Hepatocyte (in vitro differentiated cells): Measurements from ENCODE around the gene ETS2. TPM values are rescaled to one million over a fixed set of nuclear protein-coding genes. Genes with fewer than 3 reads are reported as not detected.
A peak's percentile ranks its signal among the peaks of the same experiment; 100 is the strongest.

Experiments
- DNase-seq: peaks from one replicate; pipeline ENCODE4 v3.0.0-alpha.2; 2016; ENCODE audit warnings: low spot score
- H2AFZ ChIP-seq: fragments of 200-600 bp; sonication (generic); 2 replicates; pipeline ENCODE4 v1.6.0; 2016; ENCODE audit warnings: antibody characterized with exemption, mild to moderate bottlenecking
- H3K27ac ChIP-seq: fragments of 200-600 bp; sonication (generic); 2 replicates; pipeline ENCODE4 v1.5.1; 2016; ENCODE audit warnings: mild to moderate bottlenecking
- H3K27me3 ChIP-seq: fragments of 200-600 bp; sonication (generic); 2 replicates; pipeline ENCODE4 v1.6.1; 2016
- H3K36me3 ChIP-seq: fragments of 200-600 bp; sonication (generic); replicated peaks from 2 replicates; pipeline ENCODE4 v1.5.1; 2016; ENCODE audit warnings: low read depth; ENCODE audit not compliant: insufficient read depth
- H3K4me1 ChIP-seq: fragments of 200-600 bp; sonication (generic); 2 replicates; pipeline ENCODE4 v1.5.1; 2016; ENCODE audit warnings: mild to moderate bottlenecking, moderate library complexity; ENCODE audit not compliant: insufficient read depth
- H3K4me2 ChIP-seq: fragments of 200-600 bp; sonication (generic); 2 replicates; pipeline ENCODE4 v1.6.0; 2016
- H3K4me3 ChIP-seq: fragments of 200-600 bp; sonication (generic); 2 replicates; pipeline ENCODE4 v1.5.1; 2016; ENCODE audit warnings: mild to moderate bottlenecking
- H3K79me2 ChIP-seq: fragments of 200-600 bp; sonication (generic); 2 replicates; pipeline ENCODE4 v1.6.0; 2017; ENCODE audit warnings: mild to moderate bottlenecking
- H3K9me2 ChIP-seq: fragments of 200-600 bp; sonication (generic); replicated peaks from 2 replicates; pipeline ENCODE4 v1.6.0; 2017; ENCODE audit warnings: mild to moderate bottlenecking; ENCODE audit not compliant: insufficient read depth
- H3K9me3 ChIP-seq: fragments of 200-600 bp; sonication (generic); 2 replicates; pipeline ENCODE4 v1.5.1; 2016; ENCODE audit warnings: low read depth, mild to moderate bottlenecking
- H4K20me1 ChIP-seq: fragments of 200-600 bp; sonication (generic); 2 replicates; pipeline ENCODE4 v1.6.0; 2016; ENCODE audit warnings: mild to moderate bottlenecking; ENCODE audit not compliant: insufficient read depth, poor library complexity, severe bottlenecking
- CTCF ChIP-seq: fragments of 200-600 bp; sonication (generic); IDR thresholded peaks from 2 replicates; pipeline ENCODE4 v1.5.1; 2016; ENCODE audit warnings: antibody characterized with exemption, mild to moderate bottlenecking; ENCODE audit not compliant: poor library complexity
- EZH2 ChIP-seq: fragments of 200-600 bp; sonication (generic); IDR thresholded peaks from 2 replicates; pipeline ENCODE4 v1.6.1; 2016; ENCODE audit warnings: antibody characterized with exemption, mild to moderate bottlenecking, borderline replicate concordance
- EZH2phosphoT487 ChIP-seq: fragments of 200-600 bp; sonication (generic); IDR thresholded peaks from one replicate; pipeline ENCODE4 v1.6.1; 2018; ENCODE audit warnings: antibody characterized with exemption, mild to moderate bottlenecking, low read depth, moderate library complexity; ENCODE audit not compliant: unreplicated experiment, severe bottlenecking
- WGBS: methylation state at CpG from one replicate; pipeline ENCODE4 v1.1.6; 2016; ENCODE audit warnings: low lambda C conversion rate; ENCODE audit errors: missing lambda C conversion rate; 5-methylcytosine and 5-hydroxymethylcytosine counted together
- polyA plus RNA-seq: library from polyadenylated mRNA; unstranded; fragments of >200 nt; fragmentation: Nextera tagmentation; extraction: Ambion mirVana; gene quantifications from 2 replicates; pipeline ENCODE4 v1.2.1, GENCODE V29; 2016
- total RNA-seq: library from RNA; depleted of rRNA; stranded (reverse); fragments of >200 nt; gene quantifications from 2 replicates; pipeline ENCODE4 v1.2.3, GENCODE V29; 2014

Gene ETS2
- total and polyA plus RNA-seq, 2 experiments from 2014 or later: 95.1 to 106 TPM

- TF ChIP-seq CTCF (no peak), EZH2 (no peak), EZH2phosphoT487 (no peak)
- peaks cover 6% of the 10 kb centered on the region for H3K4me1 ChIP-seq
- WGBS: 62% methylated on average over 6 of the region's 6 CpGs
- no peaks in the 10 kb centered on the region for H3K79me2 ChIP-seq
- no peaks in the 10 kb centered on the region for H4K20me1 ChIP-seq
- no peaks in the 10 kb centered on the region for H3K36me3 ChIP-seq
- no peak overlapping the region for H3K27ac ChIP-seq
- H3K4me2 ChIP-seq: no peak overlapping the region
- H2AFZ ChIP-seq: no peak overlapping the region
- no peak for DNase-seq
- no peaks in the 10 kb centered on the region for H3K27me3 ChIP-seq
- no peaks in the 10 kb centered on the region for H3K9me3 ChIP-seq
- H3K9me2 ChIP-seq: no peaks in the 10 kb centered on the region
- no peak overlapping the region for H3K4me3 ChIP-seq
These were observed 44.0 kb downstream of the ETS2 start for GRCh38 chr21:38849776-38850175.

- TF ChIP-seq EZH2 (no peak), EZH2phosphoT487 (no peak), CTCF (no peak)
- Histone ChIP-seq H2AFZ (no peak overlapping the region), H3K4me1 (peaks cover 6% of the 10 kb centered on the region), H3K9me2 (no peaks in the 10 kb centered on the region), H3K9me3 (no peaks in the 10 kb centered on the region), H3K36me3 (no peaks in the 10 kb centered on the region), H4K20me1 (no peaks in the 10 kb centered on the region), H3K27ac (no peak overlapping the region), H3K79me2 (no peaks in the 10 kb centered on the region), H3K4me3 (no peak overlapping the region), H3K27me3 (no peaks in the 10 kb centered on the region), H3K4me2 (no peak overlapping the region)
- WGBS: 82% methylated on average over 6 of the region's 6 CpGs
- no peak for DNase-seq
These were observed 44.7 kb downstream of the ETS2 start for GRCh38 chr21:38850277-38850951.

DNA sequence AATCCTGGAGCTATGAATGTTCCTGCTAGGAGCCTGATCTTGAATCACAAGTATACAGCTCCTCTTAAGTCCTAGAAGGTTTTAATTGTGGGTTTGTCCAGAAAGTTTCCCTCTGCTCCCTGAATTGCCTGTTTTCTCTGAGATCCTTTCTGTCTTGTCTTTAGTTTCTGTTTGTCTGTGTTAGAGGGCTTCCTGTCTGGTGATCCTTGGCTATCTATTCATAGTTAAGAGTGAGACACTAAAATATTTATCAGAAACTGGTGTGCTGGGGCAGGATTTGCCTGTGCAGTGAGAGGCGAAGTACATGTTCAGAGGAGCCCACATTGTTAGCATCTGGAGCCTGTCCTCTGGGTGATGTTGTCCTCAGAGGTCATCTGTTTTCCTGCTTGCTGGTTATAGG, 45.4 kb downstream of the ETS2 start:
- Histone ChIP-seq H3K4me1 (peaks cover 6% of the 10 kb centered on the region), H3K27ac (peak overlapping the region; percentile 13), H3K79me2 (no peaks in the 10 kb centered on the region)

More for the DNA sequence above, 45.4 kb downstream of the ETS2 start:
- Histone ChIP-seq H3K27me3 (no peaks in the 10 kb centered on the region), H3K4me3 (no peak overlapping the region), H4K20me1 (no peaks in the 10 kb centered on the region), H3K9me3 (no peaks in the 10 kb centered on the region), H3K4me2 (no peak overlapping the region), H3K36me3 (no peaks in the 10 kb centered on the region), H2AFZ (no peak overlapping the region), H3K9me2 (no peaks in the 10 kb centered on the region)
- DNase-seq: no peak
- TF ChIP-seq CTCF (no peak), EZH2 (no peak), EZH2phosphoT487 (no peak)
- WGBS: 90% methylated on average over 1 of the region's 1 CpG
